Urothelium cell line (cell line): ENCODE measurements around the gene CCDC149.

Experiments
- DNase-seq: peaks from one replicate; pipeline ENCODE4 v3.0.0; 2011; ENCODE audit warnings: low spot score, mixed read lengths
- FAIRE-seq: peaks from 2 replicates; lab custom pipeline; 2011; peaks lifted over from hg19 to GRCh38; lab: Jason Lieb, UNC

Gene CCDC149

DNA sequence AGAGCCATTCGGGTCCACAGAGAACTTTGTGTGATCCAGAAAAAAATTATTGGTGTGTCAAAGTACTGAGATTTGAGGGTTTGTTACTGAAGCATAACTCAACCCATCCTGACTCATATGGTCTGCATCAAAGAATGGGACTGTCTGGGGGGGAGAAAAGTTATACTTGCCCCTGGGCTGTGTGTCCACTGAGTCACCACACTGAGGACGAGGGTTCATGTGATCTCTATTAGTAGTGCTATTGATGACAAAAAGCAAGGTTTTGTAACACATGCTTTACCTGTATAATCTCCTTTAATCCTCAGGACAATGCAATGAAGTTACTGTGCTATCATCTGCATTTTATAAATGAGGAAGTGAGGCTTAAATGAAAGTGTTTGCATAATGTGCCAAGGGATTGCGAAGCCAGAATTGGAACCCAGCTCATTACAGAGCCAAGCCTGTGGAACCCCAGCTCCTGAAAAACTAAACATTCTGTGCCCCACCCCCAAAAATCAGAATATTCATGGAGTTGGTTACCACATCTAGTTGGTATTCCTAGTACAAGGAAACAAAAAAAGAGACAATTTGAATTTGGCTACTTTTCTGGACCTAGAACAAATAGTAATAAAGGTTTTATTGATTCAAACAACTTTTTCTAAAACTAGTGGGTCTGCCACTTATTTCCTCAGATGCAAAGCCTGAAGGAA lies 31.2 kb downstream of the CCDC149 start:
- FAIRE-seq (no peak), DNase-seq (no peak)

DNA sequence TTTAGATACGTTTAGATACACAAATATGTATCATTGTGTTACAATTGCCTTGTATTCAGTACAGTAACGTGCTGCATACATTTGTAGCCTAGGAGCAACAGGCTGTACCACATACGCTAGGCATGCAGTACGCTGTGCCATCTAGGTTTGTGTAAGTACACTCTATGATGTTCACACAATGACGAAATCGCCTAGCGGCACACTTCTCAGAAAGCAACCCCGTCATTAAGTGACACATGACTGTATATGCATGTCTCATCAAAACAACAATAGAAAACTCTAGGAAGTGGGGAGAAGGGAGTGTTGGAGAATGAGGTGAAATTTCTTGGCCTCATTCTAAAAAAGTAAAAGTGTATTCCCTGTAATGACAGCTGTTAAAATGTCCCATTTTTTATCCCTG lies 32.7 kb downstream of the CCDC149 start:
- DNase-seq (no peak), FAIRE-seq (no peak)

- DNase-seq (no peak), FAIRE-seq (no peak)
Measured at GRCh38 chr4:24878636-24879016, 34.2 kb downstream of the CCDC149 start.

- DNase-seq (no peak), FAIRE-seq (no peak)
Measured at GRCh38 chr4:24877868-24878635, 34.8 kb downstream of the CCDC149 start.

GRCh38 chr4:24876431-24876830 lies 36.4 kb downstream of the CCDC149 start:
- FAIRE-seq, result no peak
- DNase-seq, result no peak

DNA sequence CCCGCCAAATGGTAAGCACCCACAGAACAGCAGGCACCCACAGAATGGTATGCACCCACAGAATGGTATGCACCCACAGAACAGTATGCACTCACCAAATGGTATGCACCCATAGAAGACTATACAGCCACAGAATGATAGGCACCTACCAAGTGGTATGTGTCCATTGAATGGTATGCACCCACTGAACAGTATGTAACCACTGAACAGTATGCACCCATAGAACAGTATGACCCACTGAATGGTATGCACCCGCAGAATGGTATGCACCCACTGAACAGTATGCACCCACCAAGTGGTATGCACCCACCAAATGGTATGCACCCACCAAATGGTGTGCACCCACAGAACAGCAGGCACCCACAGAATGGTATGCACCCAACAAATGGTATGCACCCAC lies 40.1 kb downstream of the CCDC149 start:
- DNase-seq, result no peak
- no peak for FAIRE-seq

GRCh38 chr4:24871210-24871609 lies 41.6 kb downstream of the CCDC149 start:
- no peak for FAIRE-seq
- DNase-seq, result no peak

DNA sequence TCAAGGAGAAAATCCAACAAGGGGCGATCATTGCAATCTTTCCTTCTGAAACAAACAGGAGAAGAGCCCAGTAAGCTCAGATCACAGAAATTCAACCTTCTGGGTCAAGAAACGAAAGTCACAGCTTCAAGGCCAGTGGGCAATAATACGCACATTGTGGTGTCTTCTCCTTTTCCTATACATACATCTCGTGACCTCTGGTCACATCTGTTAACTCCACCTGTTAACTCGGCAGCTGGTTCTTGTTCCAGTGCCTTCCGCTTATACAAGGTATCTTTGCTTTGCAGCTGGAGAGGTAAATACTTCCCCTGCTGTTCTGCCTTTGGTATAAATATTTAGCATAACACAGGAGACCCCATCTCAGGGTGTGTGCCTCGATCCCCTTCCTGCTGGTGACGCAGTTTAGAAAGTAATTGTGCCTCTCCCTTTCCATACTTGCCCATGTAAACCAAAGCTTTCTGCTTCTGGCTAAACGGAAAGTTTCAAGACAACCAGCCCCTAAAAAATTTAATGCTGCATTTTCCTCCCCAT lies 45.0 kb downstream of the CCDC149 start:
- FAIRE-seq, result no peak
- DNase-seq, result no peak

- no peak for FAIRE-seq
Measured at GRCh38 chr4:24867251-24867650, 45.6 kb downstream of the CCDC149 start.

DNA sequence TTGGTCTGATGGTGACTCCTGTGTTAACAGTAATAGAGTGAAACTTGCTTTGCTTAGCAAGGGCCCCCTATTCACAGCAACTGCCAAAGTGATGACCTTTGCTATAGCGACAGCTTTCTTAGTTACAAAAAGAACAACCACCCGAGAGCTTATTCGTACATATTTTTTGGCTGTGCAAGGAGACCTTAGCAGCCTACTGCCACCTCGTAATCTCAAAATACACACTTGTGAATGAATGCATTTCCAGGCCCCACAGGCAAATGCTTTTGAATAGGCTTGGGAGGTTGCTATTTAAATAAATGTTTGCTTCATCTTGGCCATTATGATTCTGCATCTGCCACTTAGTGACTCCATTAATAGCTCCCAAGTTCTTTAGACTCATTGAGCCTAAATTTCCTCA lies 47.4 kb downstream of the CCDC149 start:
- DNase-seq (no peak), FAIRE-seq (no peak)

More at GRCh38 chr4:24867251-24867650, 45.6 kb downstream of the CCDC149 start:
- no peak for DNase-seq

DNA sequence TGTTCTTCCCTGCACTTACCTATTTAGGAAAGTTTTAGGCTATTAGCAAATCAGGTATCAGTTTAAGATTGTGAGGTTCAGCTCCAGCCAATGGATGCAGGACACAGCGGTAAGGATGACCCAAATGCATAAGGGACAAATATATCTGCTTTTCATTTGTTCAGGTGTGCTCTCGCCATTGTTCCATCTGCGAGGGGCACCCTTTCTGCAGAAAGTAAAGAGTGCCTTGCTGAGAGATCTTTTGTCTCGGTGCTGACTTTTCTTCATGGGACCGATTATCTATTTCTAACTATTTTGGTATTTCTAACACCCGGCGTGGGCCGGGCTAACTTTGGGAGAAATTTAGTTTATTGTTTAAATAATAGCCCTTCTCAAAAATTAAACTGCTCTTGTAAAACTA lies 49.0 kb downstream of the CCDC149 start:
- FAIRE-seq (no peak), DNase-seq (no peak)

DNA sequence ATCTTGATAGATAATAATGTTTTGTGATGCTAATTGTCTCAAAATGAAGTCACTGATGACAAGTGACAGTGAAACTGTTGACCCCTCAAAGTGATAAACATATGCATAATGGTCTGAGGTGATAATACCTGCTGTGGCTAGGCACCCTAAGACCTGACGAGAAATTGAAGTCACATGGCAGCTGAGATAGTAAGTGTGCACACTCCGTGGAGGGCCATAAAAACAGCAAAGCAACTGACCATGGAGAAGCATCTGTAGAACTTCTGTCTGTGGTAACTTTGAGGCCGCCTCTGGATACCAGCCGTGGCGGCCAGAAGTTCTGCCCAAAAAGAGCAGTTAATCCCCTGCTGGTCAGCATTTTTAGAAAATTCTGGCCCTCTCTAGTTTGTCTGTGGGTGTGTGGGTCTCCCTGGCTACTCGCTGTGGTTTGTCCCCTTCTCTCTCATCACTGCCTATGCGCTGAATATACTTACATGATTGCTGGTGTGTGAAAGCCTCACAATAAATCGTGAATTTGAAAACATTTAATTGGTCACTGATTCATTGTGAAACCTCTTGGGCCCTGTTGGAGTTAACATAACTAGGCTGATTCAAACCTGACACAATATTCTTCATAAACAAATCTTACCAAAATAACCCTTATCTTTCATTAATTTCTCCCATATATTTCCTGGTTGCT lies 50.6 kb downstream of the CCDC149 start:
- FAIRE-seq (no peak), DNase-seq (no peak)

DNA sequence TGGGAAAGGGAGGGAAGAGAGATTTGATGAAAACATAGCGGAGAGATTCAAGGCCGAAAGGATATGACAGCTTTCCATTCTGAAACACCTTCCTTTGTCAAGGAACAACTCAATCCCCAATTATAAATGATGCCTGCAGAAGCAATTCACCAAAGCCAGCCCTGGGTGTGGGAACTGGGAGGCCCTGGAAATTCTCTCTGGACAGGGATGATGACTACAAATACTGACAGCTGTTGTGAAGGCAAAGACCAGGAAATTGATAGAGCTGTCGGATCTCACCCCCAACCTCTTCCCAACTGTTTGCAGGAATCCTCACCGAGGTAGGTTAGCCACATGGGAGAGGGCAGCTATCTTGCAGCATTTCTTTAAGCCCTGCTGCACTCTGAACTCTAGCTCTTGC lies 54.3 kb downstream of the CCDC149 start:
- DNase-seq (no peak), FAIRE-seq (no peak)

- DNase-seq, result peak; percentile 5
- no peak for FAIRE-seq
Measured at GRCh38 chr4:24858026-24858425, 54.8 kb downstream of the CCDC149 start.

DNA sequence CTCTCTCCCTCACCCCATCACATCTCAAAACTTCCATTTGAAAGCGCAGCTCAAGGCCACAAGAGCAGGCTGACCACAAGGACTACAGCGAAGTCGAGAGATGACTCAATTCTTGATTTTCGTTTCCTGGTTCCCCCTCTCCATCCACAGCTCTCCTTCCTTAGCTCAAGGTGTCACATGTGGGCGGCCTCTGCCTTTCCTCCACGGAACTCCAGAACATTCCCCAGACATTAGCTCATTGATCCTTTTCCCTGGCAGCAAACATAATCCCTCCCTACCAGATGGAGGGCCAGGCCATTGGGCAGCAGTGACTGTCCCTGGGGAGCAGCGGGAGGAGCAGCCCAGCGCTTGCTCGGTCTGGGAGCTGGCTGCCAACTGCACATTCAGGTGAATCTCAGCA lies 56.3 kb downstream of the CCDC149 start:
- FAIRE-seq (no peak), DNase-seq (peak; percentile 70)

DNA sequence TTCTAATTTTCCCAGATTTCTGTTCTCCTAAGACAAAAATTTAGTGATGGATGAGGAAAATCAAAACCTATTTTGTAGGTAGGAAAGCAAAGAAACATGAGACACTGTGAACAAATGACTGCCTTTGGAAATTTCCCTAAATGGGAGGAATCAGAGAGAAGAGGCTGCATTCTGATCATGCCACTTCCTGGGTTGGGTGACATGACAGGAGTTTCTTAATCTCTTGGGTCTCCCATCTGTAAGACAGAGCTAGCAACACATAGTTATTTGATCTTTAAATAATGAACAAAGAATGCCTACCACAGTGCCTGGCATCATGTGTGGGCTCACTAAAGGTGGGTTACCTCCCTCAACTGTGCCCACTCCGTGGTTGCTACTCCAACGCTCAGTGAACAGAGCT lies 57.1 kb downstream of the CCDC149 start:
- no peak for DNase-seq
- FAIRE-seq, result no peak

DNA sequence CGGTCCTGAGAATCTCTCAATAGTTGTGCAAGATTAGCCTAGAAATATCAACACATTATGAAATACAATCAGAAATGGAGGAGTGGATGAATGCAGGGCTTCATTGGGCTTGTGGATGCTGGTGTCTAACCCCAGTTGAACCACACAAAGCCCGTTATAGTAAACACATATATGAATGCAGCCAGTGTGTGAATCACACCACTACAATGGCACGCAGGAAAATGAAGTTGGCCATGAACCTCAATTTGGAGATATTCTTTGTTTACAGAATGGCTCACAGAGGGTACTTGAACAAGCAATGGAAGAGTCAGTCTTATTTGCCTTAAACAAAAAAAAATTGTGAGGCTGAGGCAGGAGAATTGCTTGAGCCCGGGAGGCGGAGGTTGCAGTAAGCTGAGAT lies 59.7 kb downstream of the CCDC149 start:
- DNase-seq, result no peak
- FAIRE-seq, result no peak

DNA sequence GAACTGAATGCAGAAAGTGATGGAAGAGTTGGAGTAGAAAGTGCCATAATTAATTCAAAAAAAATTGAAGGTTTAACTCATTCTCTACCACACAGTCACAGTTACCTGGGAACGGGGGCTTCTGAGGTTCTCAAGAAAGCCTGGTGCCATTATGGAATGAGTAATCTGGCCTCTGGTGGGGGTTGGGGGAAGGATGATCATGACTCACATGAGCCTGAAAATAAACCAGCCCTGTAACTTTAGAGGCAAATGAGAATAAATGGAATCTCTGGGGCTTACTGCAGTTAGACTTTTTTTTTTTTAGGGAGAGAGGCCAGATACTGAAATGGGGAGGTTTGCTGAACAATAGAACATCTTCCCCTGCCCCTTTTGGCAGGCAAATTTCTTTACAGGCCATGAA lies 62.2 kb downstream of the CCDC149 start:
- FAIRE-seq, result no peak
- peak; percentile 65 for DNase-seq

DNA sequence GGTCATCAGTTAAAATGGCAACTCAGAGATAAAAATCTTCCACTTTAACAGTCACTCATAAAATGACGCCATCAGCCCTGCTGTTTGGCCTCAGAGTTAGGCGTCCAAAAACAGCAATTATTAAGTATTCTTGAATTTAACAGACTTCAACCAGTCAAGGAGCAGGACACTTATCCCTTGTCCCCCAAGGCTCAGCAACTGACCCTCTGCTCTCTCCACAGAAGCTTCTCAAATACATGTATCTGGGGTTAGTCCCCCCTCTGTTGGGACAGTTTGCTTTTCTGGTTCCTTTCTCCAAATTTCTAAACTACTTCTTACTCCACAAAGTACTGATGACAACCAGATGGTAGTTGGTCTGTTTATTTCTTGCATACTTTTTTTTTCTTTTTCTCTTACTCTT lies 63.1 kb downstream of the CCDC149 start:
- DNase-seq, result no peak
- FAIRE-seq, result no peak

DNA sequence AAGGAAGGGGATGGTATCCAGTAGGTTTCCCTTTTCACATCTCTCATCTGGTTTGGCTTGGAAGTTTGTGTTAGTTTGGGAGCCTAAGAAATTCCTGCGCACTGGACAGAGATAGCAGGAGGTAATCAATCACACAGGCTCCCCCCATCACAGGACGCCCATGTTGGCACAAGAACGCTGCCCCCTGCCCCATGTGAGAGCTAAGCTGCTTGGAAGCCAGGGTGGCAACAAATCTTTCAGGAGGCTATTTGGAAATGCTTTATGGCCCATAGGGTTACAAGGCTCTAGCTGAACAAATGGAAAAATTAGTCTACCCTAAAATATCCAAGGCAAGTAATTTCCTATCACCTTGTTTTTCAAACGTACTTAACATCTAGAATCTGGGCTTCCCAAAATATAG lies 63.5 kb downstream of the CCDC149 start:
- FAIRE-seq, result no peak
- DNase-seq, result no peak

DNA sequence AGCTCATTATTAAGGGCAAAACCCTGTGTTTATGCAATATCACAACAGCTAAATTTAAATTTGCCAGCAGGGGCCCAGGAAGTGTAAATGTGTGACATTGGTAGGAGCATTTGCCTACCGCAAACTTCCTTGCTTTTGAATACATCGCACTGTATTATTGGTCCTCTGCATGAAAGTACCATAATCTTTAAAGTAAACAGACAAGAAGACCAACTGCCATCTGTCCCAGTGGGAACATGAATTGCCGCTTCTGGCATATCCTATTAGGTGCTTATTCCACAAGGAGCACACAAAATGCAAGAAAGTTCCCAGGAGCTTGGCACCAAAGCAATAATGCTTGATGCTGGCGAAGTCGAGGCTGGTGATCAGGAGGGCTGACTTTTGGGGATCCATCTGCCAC lies 66.1 kb downstream of the CCDC149 start:
- no peak for FAIRE-seq
- DNase-seq, result no peak

- DNase-seq, result no peak
- FAIRE-seq, result no peak
Measured at GRCh38 chr4:24845902-24846301, 66.9 kb downstream of the CCDC149 start.
